Vagina (tissue), 2 donors: ENCODE measurements around the gene PRSS33. TPM values are rescaled to one million over a fixed set of nuclear protein-coding genes. Genes with fewer than 3 reads are reported as not detected.

Source experiments
- DNase-seq, 2 donors: peaks; one replicate each; pipeline ENCODE4 v3.0.0-alpha.2; 2017; ENCODE audit errors: extremely low spot score in 2 of 2
- H3K27ac ChIP-seq: fragments of 200-600 bp; sonication (generic); one replicate; pipeline ENCODE4 v1.5.1; 2019
- H3K27me3 ChIP-seq: fragments of 200-600 bp; sonication (generic); one replicate; pipeline ENCODE4 v1.5.1; 2019
- H3K36me3 ChIP-seq, 2 donors: fragments of 200-600 bp; sonication (generic); one replicate each; pipeline ENCODE4 v1.5.1; 2017 to 2019
- H3K4me1 ChIP-seq: fragments of 200-600 bp; sonication (generic); one replicate; pipeline ENCODE4 v1.5.1; 2019
- H3K4me3 ChIP-seq, 2 donors: fragments of 200-600 bp; sonication (generic); 1 replicate in 1 of 2; 2 replicates in 1 of 2; pipeline ENCODE4 v1.5.1; 2016 to 2019
- H3K9me3 ChIP-seq: fragments of 200-600 bp; sonication (generic); one replicate; pipeline ENCODE4 v1.5.1; 2019
- CTCF ChIP-seq, 3 experiments: fragments of 450-650 bp in 2 of 3; fragments of 200-600 bp in 1 of 3; sonication (generic) in 1 of 3; IDR thresholded peaks; one replicate each; pipeline ENCODE4 v1.5.1; 2017 to 2019; ENCODE audit warnings: antibody characterized with exemption in 3 of 3, mild to moderate bottlenecking in 2 of 3, moderate library complexity in 2 of 3
- POLR2A ChIP-seq, 2 donors: fragments of 450-650 bp; IDR thresholded peaks; one replicate each; pipeline ENCODE4 v1.6.1; 2017; ENCODE audit warnings: antibody characterized with exemption in 2 of 2, mild to moderate bottlenecking in 2 of 2, moderate library complexity in 2 of 2
- POLR2AphosphoS5 ChIP-seq, 2 donors: sonication (generic); formaldehyde crosslinking; IDR thresholded peaks; one replicate each; pipeline ENCODE4 v1.9.0; 2017; ENCODE audit warnings: antibody characterized with exemption in 2 of 2, mild to moderate bottlenecking in 2 of 2, low read depth in 1 of 2; ENCODE audit not compliant: insufficient read depth in 1 of 2
- intact Hi-C: fragments of 100-400 bp; cut with DNase I; formaldehyde crosslinking; loops from one replicate; pipeline ENCODE4 v1.15.1; 2023
- total RNA-seq: library from RNA; depleted of rRNA; stranded (reverse); fragments of >200 nt; gene quantifications from one replicate; pipeline ENCODE4 v1.2.3, GENCODE V29; 2016

The PRSS33 gene
- total RNA-seq, 1 donor from 2014 or later, result not detected

- no peaks in the 10 kb centered on the region for H3K9me3 ChIP-seq
- H3K4me3 ChIP-seq, result no peak overlapping the region
- H3K27me3 ChIP-seq, result no peaks in the 10 kb centered on the region
- no peak for DNase-seq
- intact Hi-C loops, result no loop called here
- H3K36me3 ChIP-seq, result no peaks in the 10 kb centered on the region
- no peak for TF ChIP-seq CTCF (IDR thresholded peaks at IDR 0.05)
- no peak for TF ChIP-seq POLR2A (IDR thresholded peaks at IDR 0.05)
- TF ChIP-seq POLR2AphosphoS5 (IDR thresholded peaks at IDR 0.05; ENCODE audit: insufficient read depth in 1 of 2, low read depth in 1 of 2), result no peak
- H3K4me1 ChIP-seq, result no peaks in the 10 kb centered on the region
- H3K27ac ChIP-seq, result no peak overlapping the region
Observed at GRCh38 chr16:2745116-2745890, 42.1 kb downstream of the PRSS33 start.

GRCh38 chr16:2744711-2745110 lies 42.6 kb downstream of the PRSS33 start:
- H3K36me3 ChIP-seq, result no peaks in the 10 kb centered on the region
- no peaks in the 10 kb centered on the region for H3K4me1 ChIP-seq
- intact Hi-C loops, result no loop called here
- H3K9me3 ChIP-seq, result no peaks in the 10 kb centered on the region
- DNase-seq, result no peak
- no peak overlapping the region for H3K27ac ChIP-seq
- TF ChIP-seq CTCF (IDR thresholded peaks at IDR 0.05) (no peak), POLR2AphosphoS5 (IDR thresholded peaks at IDR 0.05; ENCODE audit: insufficient read depth in 1 of 2, low read depth in 1 of 2) (no peak), POLR2A (IDR thresholded peaks at IDR 0.05) (no peak)
- H3K4me3 ChIP-seq, result no peak overlapping the region
- H3K27me3 ChIP-seq, result no peaks in the 10 kb centered on the region

- Histone ChIP-seq H3K27ac (no peak overlapping the region), H3K9me3 (no peaks in the 10 kb centered on the region), H3K4me1 (no peaks in the 10 kb centered on the region), H3K27me3 (no peaks in the 10 kb centered on the region), H3K36me3 (no peaks in the 10 kb centered on the region), H3K4me3 (no peak overlapping the region)
- TF ChIP-seq CTCF (IDR thresholded peaks at IDR 0.05) (no peak), POLR2A (IDR thresholded peaks at IDR 0.05) (no peak), POLR2AphosphoS5 (IDR thresholded peaks at IDR 0.05; ENCODE audit: insufficient read depth in 1 of 2, low read depth in 1 of 2) (no peak)
- no peak for DNase-seq
- intact Hi-C loops, result no loop called here
Observed at GRCh38 chr16:2743007-2743810, 44.2 kb downstream of the PRSS33 start.

GRCh38 chr16:2742323-2743006 lies 44.9 kb downstream of the PRSS33 start:
- intact Hi-C loops, result no loop called here
- DNase-seq, result no peak
- H3K36me3 ChIP-seq, result no peaks in the 10 kb centered on the region
- no peak overlapping the region for H3K4me3 ChIP-seq
- H3K27ac ChIP-seq, result no peak overlapping the region
- no peak for TF ChIP-seq POLR2A (IDR thresholded peaks at IDR 0.05)
- TF ChIP-seq CTCF (IDR thresholded peaks at IDR 0.05), result no peak
- TF ChIP-seq POLR2AphosphoS5 (IDR thresholded peaks at IDR 0.05; ENCODE audit: insufficient read depth in 1 of 2, low read depth in 1 of 2), result no peak
- no peaks in the 10 kb centered on the region for H3K4me1 ChIP-seq
- H3K9me3 ChIP-seq, result no peaks in the 10 kb centered on the region
- H3K27me3 ChIP-seq, result no peaks in the 10 kb centered on the region
